ENCODE results near the gene SDHB.

SDHB gene

DNA sequence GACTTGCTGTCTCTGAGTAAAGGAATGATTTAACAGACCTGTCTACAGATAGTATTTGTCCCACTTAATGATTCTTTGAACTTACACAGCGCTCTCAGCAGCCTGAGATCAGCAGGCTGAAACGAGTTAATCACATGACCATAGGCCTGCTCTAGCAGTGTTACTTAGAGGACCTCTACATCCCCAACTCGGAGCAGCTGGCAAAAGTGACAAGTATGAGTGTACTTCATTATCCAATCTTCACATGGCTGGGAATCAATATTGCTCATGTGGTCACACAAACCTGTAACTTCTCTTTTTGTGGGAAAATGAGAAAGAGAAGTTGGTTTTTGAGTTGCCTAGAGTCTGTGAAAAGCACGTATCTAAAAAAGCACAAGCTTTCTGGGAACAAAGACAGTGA, 30.7 kb downstream of the SDHB start:
- POLR2A ChIA-PET: interaction anchor here (0.5 to 0.6 kb wide), 2 partner anchors 14 to 26 kb away, joined by 3 to 7 read pairs; no protein-coding TSS in a partner anchor

DNA sequence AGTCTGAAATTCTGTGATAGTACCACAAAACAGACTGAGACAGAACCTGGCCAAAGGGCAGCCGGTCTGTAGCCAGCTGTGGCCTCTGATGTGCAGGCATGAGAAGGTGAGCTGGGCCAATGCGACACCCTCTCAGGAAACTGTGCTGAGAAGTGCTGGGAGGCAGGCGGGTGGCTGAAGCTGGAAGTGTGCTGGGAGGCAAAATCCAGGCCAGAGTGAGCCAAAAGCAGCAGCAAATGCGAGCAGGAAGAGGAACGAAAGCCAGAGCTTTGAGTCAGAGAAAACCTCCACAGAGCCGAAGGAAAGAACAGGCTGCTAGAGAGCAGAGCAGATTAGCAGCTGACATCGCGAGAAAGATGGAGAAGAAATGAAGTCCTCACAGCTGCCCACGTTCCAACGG, 31.9 kb downstream of the SDHB start:
- H3K4me1 ChIP-seq (ENCODE audit: control insufficient read depth, insufficient read depth, low read length): no peaks in the 10 kb centered on the region
- TF ChIP-seq, protein P1, sequence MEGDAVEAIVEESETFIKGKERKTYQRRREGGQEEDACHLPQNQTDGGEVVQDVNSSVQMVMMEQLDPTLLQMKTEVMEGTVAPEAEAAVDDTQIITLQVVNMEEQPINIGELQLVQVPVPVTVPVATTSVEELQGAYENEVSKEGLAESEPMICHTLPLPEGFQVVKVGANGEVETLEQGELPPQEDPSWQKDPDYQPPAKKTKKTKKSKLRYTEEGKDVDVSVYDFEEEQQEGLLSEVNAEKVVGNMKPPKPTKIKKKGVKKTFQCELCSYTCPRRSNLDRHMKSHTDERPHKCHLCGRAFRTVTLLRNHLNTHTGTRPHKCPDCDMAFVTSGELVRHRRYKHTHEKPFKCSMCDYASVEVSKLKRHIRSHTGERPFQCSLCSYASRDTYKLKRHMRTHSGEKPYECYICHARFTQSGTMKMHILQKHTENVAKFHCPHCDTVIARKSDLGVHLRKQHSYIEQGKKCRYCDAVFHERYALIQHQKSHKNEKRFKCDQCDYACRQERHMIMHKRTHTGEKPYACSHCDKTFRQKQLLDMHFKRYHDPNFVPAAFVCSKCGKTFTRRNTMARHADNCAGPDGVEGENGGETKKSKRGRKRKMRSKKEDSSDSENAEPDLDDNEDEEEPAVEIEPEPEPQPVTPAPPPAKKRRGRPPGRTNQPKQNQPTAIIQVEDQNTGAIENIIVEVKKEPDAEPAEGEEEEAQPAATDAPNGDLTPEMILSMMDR (tag by site-specific recombination; IDR thresholded peaks at IDR 0.05): no peak
- TF ChIP-seq TCF7L2 (IDR thresholded peaks at IDR 0.05; ENCODE audit: borderline replicate concordance, low read depth, low read length): no peak
- TF ChIP-seq MZF1 (tag by site-specific recombination; IDR thresholded peaks at IDR 0.05; ENCODE audit: borderline replicate concordance): no peak
- TF ChIP-seq GLIS2 (tag by site-specific recombination; IDR thresholded peaks at IDR 0.05): no peak
- no peak for TF ChIP-seq BCL11B (tag by site-specific recombination; IDR thresholded peaks at IDR 0.05; ENCODE audit: low read depth)
- no peak for TF ChIP-seq ZNF830 (tag by site-specific recombination; IDR thresholded peaks at IDR 0.05; ENCODE audit: low read depth)
- TF ChIP-seq KLF17 (tag by site-specific recombination; IDR thresholded peaks at IDR 0.05): no peak
- no peak for TF ChIP-seq ZBTB20 (tag by site-specific recombination; IDR thresholded peaks at IDR 0.05)
- TF ChIP-seq, protein P2, sequence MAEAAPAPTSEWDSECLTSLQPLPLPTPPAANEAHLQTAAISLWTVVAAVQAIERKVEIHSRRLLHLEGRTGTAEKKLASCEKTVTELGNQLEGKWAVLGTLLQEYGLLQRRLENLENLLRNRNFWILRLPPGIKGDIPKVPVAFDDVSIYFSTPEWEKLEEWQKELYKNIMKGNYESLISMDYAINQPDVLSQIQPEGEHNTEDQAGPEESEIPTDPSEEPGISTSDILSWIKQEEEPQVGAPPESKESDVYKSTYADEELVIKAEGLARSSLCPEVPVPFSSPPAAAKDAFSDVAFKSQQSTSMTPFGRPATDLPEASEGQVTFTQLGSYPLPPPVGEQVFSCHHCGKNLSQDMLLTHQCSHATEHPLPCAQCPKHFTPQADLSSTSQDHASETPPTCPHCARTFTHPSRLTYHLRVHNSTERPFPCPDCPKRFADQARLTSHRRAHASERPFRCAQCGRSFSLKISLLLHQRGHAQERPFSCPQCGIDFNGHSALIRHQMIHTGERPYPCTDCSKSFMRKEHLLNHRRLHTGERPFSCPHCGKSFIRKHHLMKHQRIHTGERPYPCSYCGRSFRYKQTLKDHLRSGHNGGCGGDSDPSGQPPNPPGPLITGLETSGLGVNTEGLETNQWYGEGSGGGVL (tag by site-specific recombination; IDR thresholded peaks at IDR 0.05): no peak
- no peak for TF ChIP-seq PBX3 (CRISPR knock-in tag; IDR thresholded peaks at IDR 0.05)
- TF ChIP-seq KLF1 (tag by site-specific recombination; IDR thresholded peaks at IDR 0.05): no peak
- no peak for TF ChIP-seq ZBTB8A (tag by site-specific recombination; IDR thresholded peaks at IDR 0.05)
- no peak for TF ChIP-seq HOXC10 (CRISPR knock-in tag; IDR thresholded peaks at IDR 0.05)
- TF ChIP-seq ZNF621 (tag by site-specific recombination; IDR thresholded peaks at IDR 0.05): no peak
- CTCF ChIA-PET: interaction anchor here (1.0 to 2.3 kb wide), 2 partner anchors 24 to 106 kb away, joined by 3 to 12 read pairs; no protein-coding TSS in a partner anchor
- peaks cover 46 to 93% of the 10 kb centered on the region in 2 experiments for H3K36me3 ChIP-seq (ENCODE audit: control insufficient read depth in 2 of 2, insufficient read depth in 1 of 2, low read length in 2 of 2)
- POLR2A ChIA-PET: interaction anchor here (0.7 kb wide), 1 partner anchor 247 kb away, joined by 3 read pairs; no protein-coding TSS in a partner anchor
- no peaks in the 10 kb centered on the region for H3K9me3 ChIP-seq (ENCODE audit: control insufficient read depth, insufficient read depth, low read depth, low read length)
- H3K27ac ChIP-seq (ENCODE audit: extremely low read depth, low read depth, low read length): no peak overlapping the region
- H3K4me3 ChIP-seq (ENCODE audit: low read depth, low read length): no peak overlapping the region

More for the DNA sequence above, 30.7 kb downstream of the SDHB start:
- no peak for TF ChIP-seq ZNF626 (tag by site-specific recombination; IDR thresholded peaks at IDR 0.05)
- TF ChIP-seq KLF10 (tag by site-specific recombination; IDR thresholded peaks at IDR 0.05): no peak
- TF ChIP-seq BCL11B (tag by site-specific recombination; IDR thresholded peaks at IDR 0.05; ENCODE audit: low read depth): no peak
- TF ChIP-seq ZNF658 (tag by site-specific recombination; IDR thresholded peaks at IDR 0.05): no peak
- TF ChIP-seq ZXDB (tag by site-specific recombination; IDR thresholded peaks at IDR 0.05): no peak
- TF ChIP-seq PRDM1 (tag by site-specific recombination; IDR thresholded peaks at IDR 0.05): 0 out of 2 replicates have a peak, but pooled peaks have one; percentile 44
- TF ChIP-seq ZNF837 (tag by site-specific recombination; IDR thresholded peaks at IDR 0.05): no peak
- H3K4me1 ChIP-seq (ENCODE audit: control insufficient read depth, insufficient read depth, low read length): no peaks in the 10 kb centered on the region
- H3K36me3 ChIP-seq (ENCODE audit: control insufficient read depth in 2 of 2, insufficient read depth in 1 of 2, low read length in 2 of 2): peaks cover 49 to 98% of the 10 kb centered on the region in 2 experiments
- CTCF ChIA-PET: interaction anchor here (1.0 to 2.3 kb wide), 5 partner anchors 10 to 107 kb away, joined by 3 to 12 read pairs (median 6); no protein-coding TSS in a partner anchor
- no peak overlapping the region for H3K4me3 ChIP-seq (ENCODE audit: low read depth, low read length)
- H3K9me3 ChIP-seq (ENCODE audit: control insufficient read depth, insufficient read depth, low read depth, low read length): no peaks in the 10 kb centered on the region
- no peak overlapping the region for H3K27ac ChIP-seq (ENCODE audit: extremely low read depth, low read depth, low read length)

Measured in HEK293 (cell line).